Ammon's horn (tissue), 1 donor: Measurements from ENCODE around the gene KIF2A.

Experiments
- DNase-seq: peaks from one replicate; pipeline ENCODE4 v3.0.0-alpha.2; 2016; ENCODE audit warnings: low spot score

Gene KIF2A

DNA sequence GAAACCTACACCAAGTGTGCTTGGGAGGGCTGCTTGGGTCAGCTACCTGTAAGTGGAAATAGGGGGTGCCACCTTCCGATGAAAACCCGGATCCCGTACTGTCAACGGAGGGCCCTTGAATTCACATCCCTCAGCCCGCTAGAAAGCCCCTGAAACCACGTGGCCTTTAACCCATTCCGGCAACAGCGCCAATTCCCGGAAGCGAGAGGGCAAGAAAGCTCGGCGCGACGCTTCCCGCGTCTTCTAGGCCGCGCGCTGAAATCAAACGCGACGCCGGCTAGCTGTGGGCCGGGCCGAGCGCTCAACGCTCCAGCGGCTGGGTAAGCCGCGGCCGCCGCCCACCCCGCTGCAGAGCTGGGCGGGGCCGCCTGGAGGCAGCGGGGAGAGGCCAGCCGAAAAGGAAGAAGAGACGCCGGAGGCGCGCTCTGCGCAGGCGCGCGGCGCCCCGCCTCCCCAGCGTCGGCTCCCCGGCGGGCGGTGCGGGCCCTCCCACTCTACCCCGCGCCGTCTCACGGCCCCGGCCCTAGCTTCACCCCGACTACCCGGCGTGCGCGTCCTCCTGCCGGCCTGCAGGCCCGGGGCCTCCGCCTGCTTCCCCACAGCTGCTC, at the start of gene KIF2A:
TSS of gene KIF2A (plus strand) at position 492 of the 608 bp plus-strand sequence. CDS start 267 bp downstream, outside the sequence.
- DNase-seq, result peak; percentile 90

DNA sequence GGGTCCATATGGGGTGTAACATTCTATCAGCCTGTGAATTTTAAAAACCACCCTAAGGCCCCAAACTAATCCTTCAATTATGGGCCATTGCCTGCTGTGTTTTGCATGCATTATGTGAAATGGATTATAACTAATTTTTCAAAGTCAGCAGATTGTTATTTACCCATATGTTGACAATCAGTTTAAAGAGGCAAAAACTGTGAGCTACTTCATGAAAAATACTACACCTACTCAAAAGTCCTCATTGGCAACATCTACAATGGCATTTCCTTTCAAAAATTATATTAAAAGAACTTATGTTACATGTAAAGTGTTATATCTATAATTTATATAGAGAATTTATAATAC, 49.0 kb upstream of the KIF2A start:
- no peak for DNase-seq

DNA sequence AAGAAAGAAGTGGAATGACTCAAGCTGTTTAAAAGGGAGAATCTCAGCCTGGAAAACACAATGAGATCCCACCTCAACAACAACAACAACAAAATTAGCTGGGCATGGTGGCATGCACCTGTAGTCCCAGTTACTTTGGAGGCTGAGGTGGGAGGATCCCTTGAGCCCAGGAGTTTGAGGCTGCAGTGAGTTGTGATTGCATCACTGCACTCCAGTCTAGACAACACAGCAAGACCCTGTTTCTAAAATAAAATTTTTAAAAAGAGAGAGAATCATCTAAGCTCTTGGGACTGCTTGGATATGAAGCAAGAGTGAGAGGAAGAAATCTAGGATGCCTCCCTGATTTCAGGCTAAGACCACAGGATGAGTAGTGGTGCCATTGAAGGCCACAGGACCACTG, 47.4 kb upstream of the KIF2A start:
- DNase-seq, result no peak

DNA sequence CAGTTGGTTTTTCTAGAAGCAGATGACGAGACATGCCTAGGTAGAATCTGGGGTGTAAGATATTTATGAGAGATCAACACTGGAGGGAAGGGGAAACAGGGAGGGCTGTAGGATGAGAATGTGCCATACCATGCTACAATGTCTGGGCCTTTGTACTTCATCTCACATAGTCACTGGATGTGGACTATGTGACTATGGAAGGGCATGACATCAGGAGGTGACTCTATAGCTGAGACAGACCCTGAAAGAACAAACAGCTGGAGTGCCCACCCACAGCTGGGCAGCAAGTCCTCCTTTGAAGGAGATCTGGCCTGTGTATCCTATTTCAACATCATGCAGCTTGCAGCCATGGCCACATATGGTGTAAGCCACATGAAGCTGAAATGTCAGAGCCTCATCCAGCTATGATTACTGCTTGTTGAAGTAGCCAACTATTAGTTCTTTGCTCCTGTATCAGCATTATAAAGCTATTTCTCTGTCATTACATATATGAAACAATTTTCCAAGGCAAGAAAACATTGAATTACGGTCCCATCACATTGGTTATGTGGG, 46.2 kb upstream of the KIF2A start:
- DNase-seq, result no peak

DNA sequence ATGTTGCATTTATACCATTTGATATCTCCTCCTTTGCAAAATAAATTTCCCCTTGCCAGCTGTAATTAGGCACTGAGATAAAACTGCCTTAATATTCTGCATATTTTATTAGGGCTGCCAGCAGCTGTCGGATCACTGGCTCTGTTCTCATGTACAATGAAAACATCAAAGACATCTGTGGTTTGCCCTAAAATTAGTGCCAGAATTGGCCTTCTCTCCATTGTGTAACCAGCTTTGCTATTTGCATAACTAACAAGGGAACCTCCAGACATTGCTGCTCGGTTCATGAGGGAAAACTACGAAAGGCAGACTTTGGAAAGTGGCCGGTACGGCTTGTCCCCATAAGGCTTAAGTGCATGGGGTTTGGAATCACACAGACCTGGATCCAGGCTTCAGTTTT, 45.5 kb upstream of the KIF2A start:
- DNase-seq, result peak; percentile 74

DNA sequence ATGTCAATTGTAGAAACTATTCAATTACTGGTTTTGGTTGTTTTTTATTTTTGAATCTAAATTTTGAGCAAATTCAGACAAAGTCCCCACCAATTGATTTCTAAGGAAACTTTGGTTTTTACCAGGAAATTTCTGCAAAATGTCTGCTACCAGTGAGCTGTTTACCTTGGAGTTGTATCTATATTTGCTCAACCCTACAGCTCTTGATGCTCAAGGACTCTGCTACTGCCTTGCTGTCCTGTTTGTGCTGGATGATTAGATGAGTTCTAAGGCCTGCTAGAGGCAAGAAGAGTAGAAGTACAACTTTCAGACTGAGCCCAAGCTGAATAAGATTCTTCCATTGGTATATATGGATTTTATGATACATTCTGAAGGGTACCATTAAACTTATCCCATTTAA, 42.6 kb upstream of the KIF2A start:
- no peak for DNase-seq

DNA sequence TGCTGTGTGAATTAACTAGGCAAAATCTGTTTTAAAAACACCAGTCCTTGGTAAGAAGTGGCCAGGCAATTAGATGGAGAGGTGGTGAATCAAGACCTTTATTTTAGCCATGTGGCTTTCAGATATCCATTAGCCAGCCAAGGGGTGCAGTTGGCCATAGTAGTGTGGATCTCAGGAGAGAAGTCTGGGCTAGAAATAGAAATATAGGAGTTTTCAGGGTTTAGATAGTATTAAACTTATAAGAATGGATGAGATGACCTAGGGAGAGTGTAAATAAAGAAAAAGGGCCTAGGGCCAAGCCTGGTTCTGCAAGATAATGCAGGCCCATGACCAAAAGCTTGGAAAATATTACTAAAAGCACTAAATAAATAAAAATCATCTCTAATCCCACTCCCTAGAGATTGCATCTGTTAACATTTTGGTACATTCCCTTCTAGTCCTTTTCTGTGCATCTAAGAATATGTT, 40.3 kb upstream of the KIF2A start:
- DNase-seq, result no peak

DNA sequence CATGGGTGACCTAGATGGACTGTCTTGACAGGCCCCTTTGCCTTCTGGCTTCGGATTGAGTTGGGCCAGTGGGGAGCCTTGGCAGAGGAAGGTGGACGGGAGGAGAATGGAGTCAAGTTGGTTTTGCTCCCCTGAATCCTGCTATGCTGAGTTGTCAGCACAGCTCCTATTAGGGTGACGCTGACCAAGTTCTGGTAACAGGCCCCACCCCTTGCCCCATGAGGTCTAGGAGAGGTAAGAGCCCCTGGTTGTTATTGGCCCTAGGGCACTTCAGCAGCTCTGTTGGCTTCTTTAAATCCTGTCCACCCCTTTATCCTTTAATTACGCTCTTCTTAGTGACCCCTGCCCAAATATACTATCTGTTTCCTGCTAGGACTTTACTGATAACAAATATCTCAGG, 39.4 kb upstream of the KIF2A start:
- DNase-seq, result no peak

DNA sequence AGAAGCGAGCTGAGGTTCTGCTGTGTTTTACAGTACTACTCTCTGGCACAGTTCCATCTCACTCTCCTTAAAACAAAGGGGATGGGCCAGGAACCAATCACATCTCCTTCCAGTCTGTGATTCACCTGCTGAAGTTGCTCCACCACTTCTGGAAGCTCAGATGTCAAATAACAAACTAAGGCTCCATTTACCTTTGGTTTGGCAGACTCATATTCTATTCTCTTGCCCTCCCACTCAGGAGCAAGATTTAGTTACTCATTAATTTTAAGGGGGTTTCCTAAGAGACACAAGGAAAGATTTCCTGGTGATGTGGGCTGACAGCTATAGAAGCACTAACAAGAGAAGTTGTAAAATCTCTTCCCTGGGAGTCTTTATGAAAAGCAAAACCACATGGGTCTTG, 37.8 kb upstream of the KIF2A start:
- no peak for DNase-seq

DNA sequence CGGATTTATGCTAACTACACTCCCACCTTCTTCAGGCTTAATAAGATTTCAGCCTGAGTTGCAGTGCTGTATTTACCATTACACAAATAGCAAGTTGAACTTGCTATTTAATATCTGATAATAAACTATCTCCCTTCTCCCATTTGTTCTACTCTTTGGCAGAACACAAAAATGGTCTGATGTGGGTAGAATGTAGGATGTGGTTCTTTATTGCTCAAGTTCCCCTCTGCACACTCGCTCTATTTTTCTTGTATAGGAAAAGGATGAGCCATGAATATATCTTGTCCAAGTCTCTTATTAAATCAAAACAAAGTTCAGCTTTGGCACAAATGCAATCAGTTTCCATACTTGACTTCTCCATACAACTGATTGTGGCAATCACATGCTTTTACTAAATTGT, 37.2 kb upstream of the KIF2A start:
- no peak for DNase-seq

DNA sequence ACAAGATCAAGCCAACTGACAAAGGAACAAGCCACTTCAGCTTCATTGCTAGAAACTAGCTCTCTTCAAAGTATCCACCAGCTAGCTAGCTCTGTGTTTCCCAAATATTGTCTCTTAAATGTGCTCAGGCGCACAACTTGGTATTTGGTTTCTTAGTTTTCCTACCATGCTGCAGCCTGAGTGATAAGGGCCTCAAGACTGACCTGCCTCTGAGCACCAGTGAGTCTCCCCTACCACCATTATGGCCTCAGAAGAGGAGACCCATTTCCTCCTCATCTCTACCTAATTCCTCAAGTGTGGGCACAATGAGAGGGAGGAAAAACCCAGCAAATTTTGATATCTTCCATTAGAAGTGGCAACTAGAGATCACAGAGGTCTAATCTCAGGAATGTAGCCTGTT, 34.6 kb upstream of the KIF2A start:
- no peak for DNase-seq

DNA sequence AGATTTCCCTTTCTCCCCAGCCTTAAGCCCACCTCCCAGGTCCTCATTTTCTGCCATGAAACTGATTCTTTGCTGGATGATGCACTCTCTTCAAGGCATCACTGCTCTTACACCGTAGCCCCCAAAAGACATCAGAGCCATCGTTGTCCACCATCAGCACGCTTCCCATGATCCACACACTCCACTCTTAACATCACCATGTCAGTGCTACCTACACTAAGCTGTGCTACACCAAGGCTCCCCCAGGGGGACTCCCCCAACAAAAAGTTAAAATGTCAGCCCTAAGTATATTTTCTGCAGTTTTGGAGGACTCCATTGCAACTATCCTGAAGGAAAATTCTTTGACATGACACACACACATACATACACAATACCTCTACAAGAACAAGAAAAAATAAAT, 34.1 kb upstream of the KIF2A start:
- no peak for DNase-seq

DNA sequence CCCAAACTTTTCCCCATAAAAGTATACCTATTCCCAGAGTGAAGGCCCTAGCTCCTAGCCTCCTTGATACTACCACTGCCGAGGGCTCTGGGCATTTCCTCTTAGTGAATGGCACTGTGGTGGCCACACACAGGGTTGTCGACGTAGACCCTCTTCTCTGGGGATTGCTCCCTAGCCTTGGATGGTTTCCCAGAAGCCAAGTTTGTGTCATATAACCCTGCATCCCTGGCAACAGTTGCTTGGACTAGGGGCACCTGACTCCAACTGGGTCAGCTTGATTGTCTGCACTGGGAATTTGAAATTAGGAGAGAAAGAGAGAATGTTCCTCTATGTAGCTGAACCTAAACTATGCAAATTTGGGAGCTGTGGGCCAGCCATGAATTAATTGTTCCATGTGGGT, 32.3 kb upstream of the KIF2A start:
- DNase-seq, result peak; percentile 56

DNA sequence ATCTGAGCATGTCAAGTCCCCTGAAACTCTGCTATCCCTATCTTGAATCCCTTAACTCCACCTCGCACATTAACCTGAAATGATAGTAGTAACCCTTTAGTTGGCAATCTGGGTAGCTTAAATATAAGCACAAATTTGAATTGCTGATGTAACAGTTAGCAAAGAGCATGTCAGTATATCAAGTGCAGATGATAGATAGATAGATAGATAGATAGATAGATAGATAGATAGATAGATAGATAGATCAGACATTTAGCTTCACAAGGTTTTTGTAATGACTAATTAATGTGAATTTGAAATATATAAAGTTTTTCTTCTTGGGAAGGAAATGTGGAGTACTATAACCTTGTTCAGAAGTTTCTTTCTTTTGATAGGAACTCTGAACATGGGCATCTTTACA, 30.4 kb upstream of the KIF2A start:
- no peak for DNase-seq

DNA sequence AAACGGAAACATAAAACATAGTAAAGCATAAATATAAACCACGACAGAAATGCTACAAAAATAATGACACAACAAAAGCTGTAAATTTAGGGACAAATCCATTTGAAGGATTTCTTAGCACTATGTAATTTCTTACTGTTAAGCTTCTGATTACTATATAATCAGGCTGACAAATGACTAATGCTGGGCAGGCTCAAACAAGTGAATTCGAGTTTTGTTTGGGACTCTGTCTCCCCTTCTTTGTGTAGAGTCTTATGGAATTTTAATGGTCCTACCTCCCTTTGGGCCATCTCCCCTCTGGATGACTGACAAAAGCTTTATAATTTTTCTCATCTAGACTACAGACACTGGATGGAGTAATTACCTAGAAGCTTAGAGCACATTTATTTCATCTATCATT, 24.6 kb upstream of the KIF2A start:
- no peak for DNase-seq

DNA sequence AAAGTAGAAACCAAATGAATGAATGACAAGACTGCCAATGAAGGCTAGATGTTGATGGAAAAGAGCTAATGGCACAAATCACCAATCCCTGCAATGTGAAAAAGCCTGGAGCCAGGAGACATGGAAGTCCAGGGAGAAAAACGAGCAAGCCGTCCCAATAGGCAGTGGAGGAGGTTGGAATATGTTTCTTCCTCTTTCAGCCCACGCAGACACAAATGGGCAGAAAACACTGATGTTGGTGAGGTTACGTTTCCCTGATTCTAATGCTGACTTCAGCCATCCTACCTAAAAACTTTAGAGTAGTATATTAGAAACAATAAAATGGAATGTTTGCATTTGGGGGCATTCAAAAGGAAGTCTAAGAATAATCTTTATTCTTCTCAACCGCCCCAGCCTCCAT, 23.9 kb upstream of the KIF2A start:
- no peak for DNase-seq

DNA sequence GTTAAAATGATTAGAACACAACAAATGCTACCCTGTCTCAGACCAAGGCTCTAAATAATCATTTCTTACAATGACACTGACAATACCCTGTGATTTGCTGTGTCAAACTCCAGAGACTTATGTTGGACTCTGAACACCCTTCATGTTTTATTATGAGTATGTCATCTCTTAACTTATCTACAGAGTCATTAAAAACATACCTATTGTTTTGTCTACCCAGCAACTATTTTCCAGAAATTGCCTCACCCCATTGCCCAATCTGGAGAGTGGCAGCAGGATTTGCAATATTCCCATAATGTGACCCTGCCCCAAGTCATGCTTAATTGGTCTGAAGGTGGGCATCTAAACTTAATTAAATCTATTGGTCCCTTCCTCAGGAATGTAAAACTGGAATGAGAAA, 23.0 kb upstream of the KIF2A start:
- no peak for DNase-seq

DNA sequence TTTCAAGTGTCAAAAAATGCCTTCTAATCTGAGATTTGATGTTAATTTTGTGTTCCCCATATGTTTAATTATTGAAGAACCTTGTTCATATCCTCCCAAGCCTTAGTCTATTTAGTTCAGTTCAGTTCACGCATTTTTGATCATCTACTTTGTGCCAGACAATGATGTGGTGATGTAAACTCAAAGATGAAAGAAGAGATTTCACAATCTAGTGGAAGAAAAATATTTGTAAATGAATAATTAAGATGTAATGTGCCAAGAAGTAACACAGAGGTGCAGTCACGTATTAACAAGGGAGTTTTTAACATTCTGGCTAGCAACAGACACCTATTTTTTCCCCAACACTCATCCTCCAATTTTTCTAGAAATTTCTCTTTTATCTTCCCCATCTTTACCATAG, 22.1 kb upstream of the KIF2A start:
- no peak for DNase-seq

DNA sequence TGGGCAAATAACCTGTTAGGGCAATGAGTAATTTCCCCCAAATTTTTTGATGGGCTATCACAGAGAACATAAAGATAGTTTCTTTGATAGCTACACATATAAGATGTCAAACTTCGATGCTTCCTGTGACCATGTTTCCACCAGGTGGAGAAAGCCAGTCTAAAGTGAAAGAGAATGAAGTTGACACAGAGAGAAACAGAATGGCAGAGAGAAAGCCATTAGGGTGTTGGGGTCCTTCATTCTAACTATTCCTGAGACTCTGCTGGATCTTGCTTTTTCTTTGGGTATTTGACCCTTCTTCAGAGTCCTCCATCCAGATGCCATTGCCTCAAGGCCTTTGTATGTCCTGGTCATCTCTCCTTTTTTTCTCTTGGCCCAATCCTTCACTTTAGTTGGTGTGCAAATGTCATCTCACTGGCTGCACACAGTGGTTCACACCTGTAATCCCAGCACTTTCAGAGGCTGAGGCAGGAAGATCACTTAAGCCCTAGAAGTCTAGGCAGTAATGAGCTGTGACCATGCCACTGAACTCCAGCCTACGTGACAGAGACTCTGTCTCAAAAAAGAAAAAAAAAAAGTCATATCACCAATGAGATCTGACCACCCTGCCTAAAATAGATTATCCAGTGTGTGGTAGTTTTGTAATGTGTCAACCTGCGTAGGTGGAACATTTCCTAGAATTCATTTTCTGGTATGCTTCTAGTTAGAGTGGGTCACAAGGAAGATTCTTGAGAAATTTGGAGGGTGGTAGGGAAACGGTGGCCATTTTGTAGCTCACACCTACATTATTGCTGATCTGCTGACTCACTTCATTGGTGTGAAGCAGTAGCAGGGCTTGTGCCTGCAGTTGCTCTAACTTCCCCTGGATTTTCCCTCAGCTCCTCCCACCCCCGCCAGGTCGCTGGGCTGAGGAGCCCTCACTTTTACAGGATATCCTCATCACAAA, 20.8 kb upstream of the KIF2A start:
- DNase-seq, result no peak

DNA sequence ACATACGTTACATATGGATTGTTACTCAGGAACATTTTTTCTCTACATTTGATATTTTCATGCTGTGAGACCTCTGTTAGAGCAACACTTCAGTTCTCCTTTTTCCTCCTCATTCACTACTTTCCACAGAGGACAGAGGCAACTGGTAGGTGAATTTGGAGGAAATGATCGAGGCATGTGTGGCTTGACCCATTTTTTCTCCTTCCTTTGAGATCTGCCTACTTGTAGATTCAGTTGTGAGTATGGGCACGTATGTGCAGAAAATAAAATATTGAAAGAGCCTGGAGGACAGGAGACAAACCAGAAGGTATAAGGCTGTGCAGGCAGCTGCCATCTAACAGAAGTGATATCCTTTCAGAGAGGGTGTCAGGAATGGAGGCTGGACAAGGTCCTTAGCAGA, 19.2 kb upstream of the KIF2A start:
- no peak for DNase-seq

DNA sequence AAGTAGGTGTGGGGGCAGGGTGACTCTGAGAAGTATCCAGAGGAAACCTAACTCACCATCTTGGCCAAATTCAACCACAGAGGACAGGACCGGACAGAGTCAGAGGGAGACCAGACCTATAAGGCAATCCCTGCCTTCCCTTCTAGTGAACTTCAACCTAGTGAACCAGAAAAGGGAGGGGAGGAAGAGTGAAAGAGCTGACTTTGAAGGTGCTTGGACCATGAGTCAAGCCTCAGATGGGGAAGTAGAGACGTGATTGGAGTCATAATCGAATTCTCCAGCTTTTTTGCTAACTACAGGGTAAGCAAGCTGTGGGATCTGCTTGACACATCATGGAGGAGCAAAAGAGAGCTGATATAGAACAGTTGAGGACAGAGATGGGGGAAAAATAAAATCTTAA, 18.8 kb upstream of the KIF2A start:
- DNase-seq, result no peak

DNA sequence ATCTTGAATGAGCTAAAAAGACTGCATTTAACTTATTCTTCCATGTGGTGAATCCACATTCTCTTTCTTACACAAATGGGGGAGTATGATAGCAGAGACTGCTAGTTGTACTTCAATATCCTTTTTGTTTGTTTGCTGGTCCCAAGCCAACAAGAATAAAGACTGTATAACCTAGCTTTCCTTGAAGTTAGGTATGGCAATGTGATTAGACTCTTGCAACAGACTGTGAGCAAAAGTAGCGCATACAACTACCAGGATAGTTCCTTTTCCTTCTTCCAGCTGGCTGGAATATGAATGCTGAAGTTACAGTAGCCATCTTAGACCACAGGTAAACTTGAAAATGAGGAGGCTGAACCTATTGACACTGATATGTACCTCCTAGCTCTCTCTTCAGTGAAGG, 17.9 kb upstream of the KIF2A start:
- DNase-seq, result no peak

DNA sequence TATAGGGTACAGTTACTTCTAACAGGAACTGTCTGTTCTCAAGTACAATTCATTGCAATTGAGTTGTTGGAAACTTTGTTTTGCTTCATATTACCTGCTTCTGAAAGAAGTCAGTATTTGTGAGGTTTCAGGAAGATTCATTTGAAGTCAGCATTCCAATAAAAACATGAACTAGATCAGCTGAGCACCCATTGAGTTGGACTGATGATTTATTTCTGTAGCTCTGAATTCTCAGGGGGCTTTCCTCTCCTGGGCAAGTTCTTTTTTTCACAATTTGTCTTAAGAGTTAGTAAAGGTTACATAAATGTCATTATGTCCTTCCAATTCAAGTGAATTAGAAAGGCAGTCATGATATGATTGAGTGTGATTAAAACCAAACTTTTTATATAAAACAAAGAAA, 16.2 kb upstream of the KIF2A start:
- no peak for DNase-seq
